HG03354 (cell line): Measurements from ENCODE around the gene SKI.

Source experiments
- ATAC-seq: cut with Tn5 transposase; IDR thresholded peaks from one replicate; pipeline ENCODE4 v1.9.1; 2021; ENCODE audit warnings: mild to moderate bottlenecking; ENCODE audit not compliant: unreplicated experiment, poor library complexity, severe bottlenecking

Gene SKI

GRCh38 chr1:2228157-2228594 lies at the start of gene SKI:
SKI (plus strand) TSS chr1:2228319; CDS start chr1:2228767, 448 bp downstream.
- ATAC-seq = no peak

- ATAC-seq = no peak
Measured at GRCh38 chr1:2178875-2179274, 49.2 kb upstream of the SKI start.

- no peak for ATAC-seq
Measured at GRCh38 chr1:2179283-2180013, 48.7 kb upstream of the SKI start.

- ATAC-seq = no peak
Measured at GRCh38 chr1:2180297-2181245, 47.5 kb upstream of the SKI start.

- no peak for ATAC-seq
Measured at GRCh38 chr1:2181271-2181670, 46.8 kb upstream of the SKI start.

- ATAC-seq = no peak
Measured at GRCh38 chr1:2181752-2182151, 46.4 kb upstream of the SKI start.

GRCh38 chr1:2182376-2182775 lies 45.7 kb upstream of the SKI start:
- ATAC-seq = no peak

- ATAC-seq = no peak
Measured at GRCh38 chr1:2183937-2184334, 44.2 kb upstream of the SKI start.

- ATAC-seq = no peak
Measured at GRCh38 chr1:2184531-2184930, 43.6 kb upstream of the SKI start.

- ATAC-seq = no peak
Measured at GRCh38 chr1:2184934-2185333, 43.2 kb upstream of the SKI start.

- ATAC-seq = no peak
Measured at GRCh38 chr1:2185880-2186855, 42.0 kb upstream of the SKI start.

GRCh38 chr1:2186901-2187300 lies 41.2 kb upstream of the SKI start:
- no peak for ATAC-seq

- no peak for ATAC-seq
Measured at GRCh38 chr1:2187619-2188018, 40.5 kb upstream of the SKI start.

GRCh38 chr1:2188336-2188735 lies 39.8 kb upstream of the SKI start:
- ATAC-seq = no peak

GRCh38 chr1:2189459-2190425 lies 38.4 kb upstream of the SKI start:
- ATAC-seq = peak; percentile 61

GRCh38 chr1:2190491-2190976 lies 37.6 kb upstream of the SKI start:
- no peak for ATAC-seq

GRCh38 chr1:2192031-2192995 lies 35.8 kb upstream of the SKI start:
- no peak for ATAC-seq
